C4-2B (cell line): ENCODE measurements around the gene C19orf12.

Source experiments
- CTCF ChIP-seq: fragments of 450-650 bp; conservative IDR thresholded peaks from 2 replicates; pipeline ENCODE4 v1.5.1; 2017; ENCODE audit warnings: mild to moderate bottlenecking
- ZFX ChIP-seq: fragments of 450-650 bp; IDR thresholded peaks from 2 replicates; pipeline ENCODE4 v1.6.1; 2017

- TF ChIP-seq CTCF (no peak), ZFX (peak; percentile 94)
Observed at GRCh38 chr19:29678484-29679106, 36.5 kb downstream of the C19orf12 start.
